OCI-LY1 (cell line): ENCODE measurements around the gene IFNLR1.

Experiments used
- CTCF ChIP-seq: fragments of 200-600 bp; sonication (generic), shearing (Covaris generic); IDR thresholded peaks from 2 replicates; pipeline ENCODE4 v1.5.1; 2017; ENCODE audit warnings: mild to moderate bottlenecking, antibody characterized with exemption, low read length, moderate library complexity, mixed read lengths
- EZH2 ChIP-seq: fragments of 200-600 bp; sonication (generic), shearing (Covaris generic); IDR thresholded peaks from 2 replicates; pipeline ENCODE4 v1.8.0; 2017; ENCODE audit warnings: borderline replicate concordance, mixed run types, mild to moderate bottlenecking, antibody characterized with exemption, low read length, moderate library complexity, mixed read lengths

GRCh38 chr1:24198766-24199165 is 11.7 kb upstream of the IFNLR1 start:
- TF ChIP-seq CTCF (no peak), EZH2 (no peak)
